GM12878 (cell line): ENCODE results near the gene MSI2. TPM values are rescaled to one million over a fixed set of nuclear protein-coding genes. Genes with fewer than 3 reads are reported as not detected.

Experiments
- ATAC-seq: fragments of 200-7000 bp; cut with Tn5 transposase; 3 replicates; pipeline ENCODE4 v1.9.1; 2020; ENCODE audit warnings: mild to moderate bottlenecking, moderate library complexity
- BruUV-seq: library from RNA; stranded (reverse); fragments of 400-500 nt; replicated peaks from 2 replicates; lab custom pipeline; 2021; lab: Mats Ljungman, UMichigan
- CTCF ChIA-PET: fragments of 300-600 bp; sonication (Branson Sonifier 250); formaldehyde crosslinking; extraction: SDS; loops from one replicate; lab custom pipeline; 2021; ENCODE audit warnings: inconsistent platforms; lab: Yijun Ruan, JAX
- POLR2A ChIA-PET: fragments of 350-600 bp; formaldehyde crosslinking; extraction: SDS; loops from one replicate; lab custom pipeline; 2021; ENCODE audit warnings: inconsistent platforms; lab: Charles Lee
- RAD21 ChIA-PET: fragments of 300-600 bp; sonication (Branson Sonifier 250); formaldehyde crosslinking; loops from one replicate; lab custom pipeline; 2023; ENCODE audit warnings: antibody characterized with exemption; ENCODE audit not compliant: unreplicated experiment; lab: Charles Lee
- SMC1A ChIA-PET: fragments of 300-600 bp; sonication (Branson Sonifier 250); formaldehyde crosslinking; loops from one replicate; lab custom pipeline; 2023; ENCODE audit not compliant: unreplicated experiment, uncharacterized antibody; lab: Charles Lee
- DNase-seq: peaks from one replicate; pipeline ENCODE4 v3.0.0-alpha.2; 2011; ENCODE audit warnings: low read depth, low spot score
- FAIRE-seq: peaks from 3 replicates; lab custom pipeline; 2011; peaks lifted over from hg19 to GRCh38; lab: Jason Lieb, UNC
- H2AFZ ChIP-seq: 2 replicates; pipeline ENCODE4 v1.6.0; 2011; ENCODE audit warnings: low read depth, low read length, control low read depth; ENCODE audit not compliant: control insufficient read depth
- H3K27ac ChIP-seq: 2 replicates; pipeline ENCODE4 v1.5.1; 2011; ENCODE audit warnings: control low read depth; ENCODE audit not compliant: control insufficient read depth, insufficient read depth
- H3K27me3 ChIP-seq, 2 experiments: replicated peaks in 1 of 2; 2 replicates each; pipeline versions ENCODE4 v1.6.0 to v1.6.1; 2011; ENCODE audit warnings: low read length in 1 of 2; ENCODE audit not compliant: control insufficient read depth in 2 of 2, insufficient read depth in 2 of 2
- H3K36me3 ChIP-seq, 2 experiments: 2 replicates each; pipeline ENCODE4 v1.5.1; 2011; ENCODE audit warnings: low read length in 1 of 2; ENCODE audit not compliant: control insufficient read depth in 2 of 2, insufficient read depth in 2 of 2
- H3K4me1 ChIP-seq: 2 replicates; pipeline ENCODE4 v1.6.1; 2011; ENCODE audit warnings: mild to moderate bottlenecking, low read length, moderate library complexity, mixed read lengths; ENCODE audit not compliant: control insufficient read depth, insufficient read depth
- H3K4me2 ChIP-seq: 2 replicates; pipeline ENCODE4 v1.6.0; 2011; ENCODE audit warnings: control low read depth; ENCODE audit not compliant: control insufficient read depth, insufficient read depth
- H3K4me3 ChIP-seq: fragments of 200-600 bp; sonication (generic); 2 replicates; pipeline ENCODE4 v1.5.1; 2016
- H3K79me2 ChIP-seq: 2 replicates; pipeline ENCODE4 v1.6.0; 2011; ENCODE audit warnings: low read length; ENCODE audit not compliant: control insufficient read depth, insufficient read depth
- H3K9ac ChIP-seq: 2 replicates; pipeline ENCODE4 v1.8.0; 2011; ENCODE audit warnings: low read length, control low read depth, mixed read lengths; ENCODE audit not compliant: control insufficient read depth, insufficient read depth
- H3K9me3 ChIP-seq: replicated peaks from 3 replicates; pipeline ENCODE4 v1.5.1; 2011; ENCODE audit warnings: mild to moderate bottlenecking, low read length; ENCODE audit not compliant: control insufficient read depth, insufficient read depth
- H4K20me1 ChIP-seq: 2 replicates; pipeline ENCODE4 v1.6.0; 2011; ENCODE audit not compliant: control insufficient read depth, insufficient read depth
- BRCA1 ChIP-seq: IDR thresholded peaks from 2 replicates; pipeline ENCODE4 v1.6.1; 2011; ENCODE audit warnings: low read depth, low read length, improper control_type of control experiment
- CBX3 ChIP-seq: fragments of 200-600 bp; sonication (generic); IDR thresholded peaks from 2 replicates; pipeline ENCODE4 v1.6.1; 2016; ENCODE audit warnings: low read depth, borderline replicate concordance
- CBX5 ChIP-seq: sonication (generic); IDR thresholded peaks from 2 replicates; pipeline ENCODE4 v1.6.1; 2016; ENCODE audit warnings: low read depth, moderate library complexity, mild to moderate bottlenecking, inconsistent platforms
- CHD1 ChIP-seq: IDR thresholded peaks from 2 replicates; pipeline ENCODE4 v1.6.1; 2012; ENCODE audit warnings: low read depth, low read length, improper control_type of control experiment
- CHD2 ChIP-seq: IDR thresholded peaks from 2 replicates; pipeline ENCODE4 v1.6.1; 2011; ENCODE audit warnings: low read depth, low read length, improper control_type of control experiment, borderline replicate concordance
- CTCF ChIP-seq, 3 experiments: IDR thresholded peaks in 2 of 3; conservative IDR thresholded peaks in 1 of 3; 2 replicates each; pipeline ENCODE4 v1.5.1; 2011; ENCODE audit warnings: low read depth in 3 of 3, low read length in 3 of 3, mild to moderate bottlenecking in 3 of 3, control low read depth in 2 of 3, moderate library complexity in 2 of 3, inconsistent platforms in 1 of 3, mixed read lengths in 1 of 3; ENCODE audit not compliant: control insufficient read depth in 2 of 3, insufficient read depth in 1 of 3; ENCODE audit errors: extremely low read depth in 1 of 3
- KAT2A ChIP-seq: conservative IDR thresholded peaks from 2 replicates; pipeline ENCODE4 v1.6.1; 2011; ENCODE audit warnings: low read depth, low read length; ENCODE audit not compliant: control insufficient read depth
- KDM1A ChIP-seq: fragments of 200-600 bp; sonication (generic); IDR thresholded peaks from 2 replicates; pipeline ENCODE4 v1.6.1; 2016; ENCODE audit warnings: borderline replicate concordance
- PAX8 ChIP-seq: fragments of 450-650 bp; IDR thresholded peaks from 2 replicates; pipeline ENCODE4 v1.6.1; 2017; ENCODE audit warnings: mild to moderate bottlenecking, moderate library complexity
- RCOR1 ChIP-seq: conservative IDR thresholded peaks from 2 replicates; pipeline ENCODE4 v1.6.1; 2012; ENCODE audit warnings: low read depth, low read length, improper control_type of control experiment
- RELA ChIP-seq: fragments of 450-650 bp; IDR thresholded peaks from 2 replicates; pipeline ENCODE4 v1.8.0; 2014; ENCODE audit warnings: borderline replicate concordance; ENCODE audit not compliant: partially characterized antibody
- SUZ12 ChIP-seq: fragments of 200-600 bp; sonication (generic); IDR thresholded peaks from one replicate; pipeline ENCODE4 v1.6.1; 2018; ENCODE audit warnings: antibody characterized with exemption, mild to moderate bottlenecking; ENCODE audit not compliant: unreplicated experiment
- TARDBP ChIP-seq: IDR thresholded peaks from 2 replicates; pipeline ENCODE4 v1.6.1; 2016; ENCODE audit warnings: borderline replicate concordance
- ZBED1 ChIP-seq: IDR thresholded peaks from 2 replicates; pipeline ENCODE4 v1.6.1; 2016; ENCODE audit warnings: borderline replicate concordance
- WGBS: methylation state at CpG from one replicate; pipeline ENCODE4 v1.1.6; 2016; ENCODE audit warnings: low lambda C conversion rate; ENCODE audit not compliant: insufficient replicate concordance, insufficient coverage; ENCODE audit errors: missing lambda C conversion rate; 5-methylcytosine and 5-hydroxymethylcytosine counted together
- in situ Hi-C: fragments of 300-500 bp; cut with MboI; formaldehyde crosslinking; loops from 9 replicates; pipeline ENCODE4 v1.14.3; 2018; ENCODE audit warnings: mixed read lengths
- intact Hi-C: fragments of 100-400 bp; cut with micrococcal nuclease; formaldehyde crosslinking; loops from one replicate; pipeline ENCODE4 v1.14.2; 2022; ENCODE audit not compliant: unreplicated experiment
- polyA plus RNA-seq, 11 experiments: library from polyadenylated mRNA; depleted of rRNA in 4 of 11; unstranded in 6 of 11; stranded (reverse) in 5 of 11; fragments of >200 nt; fragmentation: Nextera tagmentation in 4 of 11; fragmentation: Illumina TruSeq in 1 of 11; extraction: Ambion mirVana in 4 of 11; extraction: Trizol in 1 of 11; gene quantifications; 1 replicate in 1 of 11; 2 replicates in 10 of 11; pipeline versions ENCODE4 v1.2.1 to v1.2.3, GENCODE V29; 2011 to 2016; ENCODE audit warnings: inconsistent platforms in 2 of 11, missing spikeins in 2 of 11, low read depth in 1 of 11
- total RNA-seq, 4 experiments: library from RNA; depleted of rRNA in 3 of 4; stranded (reverse); fragments of >200 nt in 3 of 4; fragmentation: Illumina TruSeq in 1 of 4; extraction: Trizol in 1 of 4; gene quantifications; 2 replicates each; pipeline versions ENCODE4 v1.2.1 to v1.2.3, GENCODE V29; 2013 to 2021
- TF ChIP-seq, protein P1 (sequence below): fragments of 450-650 bp; IDR thresholded peaks from 2 replicates; pipeline ENCODE4 v1.6.1; 2016; ENCODE audit warnings: mild to moderate bottlenecking

MSI2 gene
- total and polyA plus RNA-seq, 10 of the 15 experiments (the other 5 are each of a cell fraction or from before 2014, with no cell fraction given) = 6.1 to 76.1 (median 42.0) TPM

- H3K9ac ChIP-seq = no peak overlapping the region
- RAD21 ChIA-PET = interaction anchor here (1.7 kb wide), 1 partner anchor 24 kb away, joined by 5 read pairs; no protein-coding TSS in a partner anchor
- no peak for TF ChIP-seq KAT2A
- no peak for TF ChIP-seq RCOR1
- no peak for TF ChIP-seq KDM1A
- TF ChIP-seq CBX5 = no peak
- no peak for TF ChIP-seq ZBED1
- TF ChIP-seq PAX8 = no peak
- TF ChIP-seq RELA = no peak
- no peak for TF ChIP-seq SUZ12
- no peak for TF ChIP-seq BRCA1
- no peak for TF ChIP-seq CHD1
- TF ChIP-seq CBX3 = no peak
- no peak for TF ChIP-seq CHD2
- TF ChIP-seq, protein P1, sequence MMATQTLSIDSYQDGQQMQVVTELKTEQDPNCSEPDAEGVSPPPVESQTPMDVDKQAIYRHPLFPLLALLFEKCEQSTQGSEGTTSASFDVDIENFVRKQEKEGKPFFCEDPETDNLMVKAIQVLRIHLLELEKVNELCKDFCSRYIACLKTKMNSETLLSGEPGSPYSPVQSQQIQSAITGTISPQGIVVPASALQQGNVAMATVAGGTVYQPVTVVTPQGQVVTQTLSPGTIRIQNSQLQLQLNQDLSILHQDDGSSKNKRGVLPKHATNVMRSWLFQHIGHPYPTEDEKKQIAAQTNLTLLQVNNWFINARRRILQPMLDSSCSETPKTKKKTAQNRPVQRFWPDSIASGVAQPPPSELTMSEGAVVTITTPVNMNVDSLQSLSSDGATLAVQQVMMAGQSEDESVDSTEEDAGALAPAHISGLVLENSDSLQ = no peak
- TF ChIP-seq TARDBP = no peak
- TF ChIP-seq CTCF (IDR thresholded peaks at IDR 0.05 in 2 of 3, conservative IDR thresholded peaks at IDR 0.05 in 1 of 3; ENCODE audit: control insufficient read depth in 2 of 3, extremely low read depth in 1 of 3, insufficient read depth in 1 of 3, low read depth in 3 of 3, low read length in 3 of 3) = no peak
- TF ChIP-seq, all 136 proteins: peak for 0
- Histone ChIP-seq H4K20me1 (no peaks in the 10 kb centered on the region; the same call in 1 of the 2 replicates), H3K4me2 (peak overlapping the region; percentile 82), H3K9me3 (no peaks in the 10 kb centered on the region), H3K4me3 (no peak overlapping the region; the same call in 1 of the 2 replicates), H2AFZ (no peak overlapping the region; the same call in none of the 2 replicates), H3K27me3 (no peaks in the 10 kb centered on the region; a peak in 1 of 4 replicates), H3K79me2 (no peaks in the 10 kb centered on the region), H3K27ac (no peak overlapping the region), H3K4me1 (peaks cover 18% of the 10 kb centered on the region), H3K36me3 (no peaks in the 10 kb centered on the region)
- 70% methylated on average over 13 of the region's 13 CpGs for WGBS
- in situ Hi-C loops (no loop called here), intact Hi-C loops (no loop called here)
- POLR2A ChIA-PET = interaction anchor here (1.0 kb wide), 1 partner anchor 137 kb away, joined by 4 read pairs; no protein-coding TSS in a partner anchor
- CTCF ChIA-PET = interaction anchor here (1.4 to 1.5 kb wide), 2 partner anchors 60 to 110 kb away, joined by 3 to 4 read pairs; no protein-coding TSS in a partner anchor
- no peak for FAIRE-seq
- no peak for ATAC-seq
- no TSS peak for BruUV-seq
- SMC1A ChIA-PET = interaction anchor here (1.3 kb wide), 1 partner anchor 16 kb away, joined by 3 read pairs; no protein-coding TSS in a partner anchor
- no peak for DNase-seq
These were observed 467.2 kb downstream of the MSI2 start for GRCh38 chr17:57723427-57724025.
